Measurements from ENCODE around the gene SGCE.

SGCE gene

GRCh38 chr7:94669773-94670495 lies 14.0 kb upstream of the SGCE start:
- H3K9me2 ChIP-seq (replicated peaks; ENCODE audit: insufficient read depth, low read length) = no peaks in the 10 kb centered on the region
- H3K79me2 ChIP-seq (ENCODE audit: low read length) = no peaks in the 10 kb centered on the region
- H3K27ac ChIP-seq (ENCODE audit: low read length) = no peak overlapping the region
- no peaks in the 10 kb centered on the region for H3K27me3 ChIP-seq (replicated peaks; ENCODE audit: insufficient read depth, low read length)
- H3K36me3 ChIP-seq (replicated peaks; ENCODE audit: insufficient read depth, low read length) = no peaks in the 10 kb centered on the region
- no peaks in the 10 kb centered on the region for H3F3A ChIP-seq (ENCODE audit: insufficient read depth, low read length)
- H2AFZ ChIP-seq (ENCODE audit: low read length) = no peak overlapping the region
- H3K4me3 ChIP-seq (ENCODE audit: low read length) = no peak overlapping the region
- H3K4me2 ChIP-seq (ENCODE audit: low read depth, low read length) = no peak overlapping the region
- H3K4me1 ChIP-seq (ENCODE audit: low read length) = no peaks in the 10 kb centered on the region
- H3K9me3 ChIP-seq (replicated peaks; ENCODE audit: insufficient read depth, low read length) = no peaks in the 10 kb centered on the region
- no peak overlapping the region for H3K9ac ChIP-seq (ENCODE audit: low read length)
- TF ChIP-seq EZH2phosphoT487 (IDR thresholded peaks at IDR 0.05; ENCODE audit: low read length) (no peak), CTCF (IDR thresholded peaks at IDR 0.05; ENCODE audit: low read length) (no peak), EZH2 (optimal IDR thresholded peaks at IDR 0.05; ENCODE audit: low read depth, low read length) (no peak)
- H4K20me1 ChIP-seq (ENCODE audit: insufficient read depth, low read length) = no peaks in the 10 kb centered on the region
- no peak for DNase-seq

GRCh38 chr7:94666879-94667587 lies 11.1 kb upstream of the SGCE start:
- no peak overlapping the region for H3K27ac ChIP-seq (ENCODE audit: low read length)
- H3K79me2 ChIP-seq (ENCODE audit: low read length) = no peaks in the 10 kb centered on the region
- no peaks in the 10 kb centered on the region for H3K27me3 ChIP-seq (replicated peaks; ENCODE audit: insufficient read depth, low read length)
- no peak overlapping the region for H3K4me2 ChIP-seq (ENCODE audit: low read depth, low read length)
- H2AFZ ChIP-seq (ENCODE audit: low read length) = no peak overlapping the region
- no peak for DNase-seq
- TF ChIP-seq CTCF (IDR thresholded peaks at IDR 0.05; ENCODE audit: low read length) = no peak
- no peak for TF ChIP-seq EZH2phosphoT487 (IDR thresholded peaks at IDR 0.05; ENCODE audit: low read length)
- no peak for TF ChIP-seq EZH2 (optimal IDR thresholded peaks at IDR 0.05; ENCODE audit: low read depth, low read length)
- H4K20me1 ChIP-seq (ENCODE audit: insufficient read depth, low read length) = no peaks in the 10 kb centered on the region
- H3K36me3 ChIP-seq (replicated peaks; ENCODE audit: insufficient read depth, low read length) = no peaks in the 10 kb centered on the region
- H3K4me3 ChIP-seq (ENCODE audit: low read length) = no peak overlapping the region
- H3K9me3 ChIP-seq (replicated peaks; ENCODE audit: insufficient read depth, low read length) = no peaks in the 10 kb centered on the region
- H3K4me1 ChIP-seq (ENCODE audit: low read length) = 0 out of 2 replicates have a peak, but pooled peaks cover 9% of the 10 kb centered on the region
- H3K9ac ChIP-seq (ENCODE audit: low read length) = no peak overlapping the region
- no peaks in the 10 kb centered on the region for H3F3A ChIP-seq (ENCODE audit: insufficient read depth, low read length)
- H3K9me2 ChIP-seq (replicated peaks; ENCODE audit: insufficient read depth, low read length) = no peaks in the 10 kb centered on the region

GRCh38 chr7:94665426-94665825 lies 9.5 kb upstream of the SGCE start:
- no peaks in the 10 kb centered on the region for H4K20me1 ChIP-seq (ENCODE audit: insufficient read depth, low read length)
- H3K79me2 ChIP-seq (ENCODE audit: low read length) = no peaks in the 10 kb centered on the region
- TF ChIP-seq EZH2phosphoT487 (IDR thresholded peaks at IDR 0.05; ENCODE audit: low read length) (no peak), EZH2 (optimal IDR thresholded peaks at IDR 0.05; ENCODE audit: low read depth, low read length) (no peak), CTCF (IDR thresholded peaks at IDR 0.05; ENCODE audit: low read length) (no peak)
- no peak for DNase-seq
- H3K27me3 ChIP-seq (replicated peaks; ENCODE audit: insufficient read depth, low read length) = no peaks in the 10 kb centered on the region
- no peak overlapping the region for H3K4me3 ChIP-seq (ENCODE audit: low read length)
- H3K4me2 ChIP-seq (ENCODE audit: low read depth, low read length) = no peak overlapping the region
- no peak overlapping the region for H3K9ac ChIP-seq (ENCODE audit: low read length)
- no peak overlapping the region for H3K27ac ChIP-seq (ENCODE audit: low read length)
- no peaks in the 10 kb centered on the region for H3K9me2 ChIP-seq (replicated peaks; ENCODE audit: insufficient read depth, low read length)
- no peaks in the 10 kb centered on the region for H3F3A ChIP-seq (ENCODE audit: insufficient read depth, low read length)
- no peaks in the 10 kb centered on the region for H3K36me3 ChIP-seq (replicated peaks; ENCODE audit: insufficient read depth, low read length)
- 0 out of 2 replicates have a peak, but pooled peaks cover 9% of the 10 kb centered on the region for H3K4me1 ChIP-seq (ENCODE audit: low read length)
- no peak overlapping the region for H2AFZ ChIP-seq (ENCODE audit: low read length)
- no peaks in the 10 kb centered on the region for H3K9me3 ChIP-seq (replicated peaks; ENCODE audit: insufficient read depth, low read length)
